ENCODE results near the gene LMX1A.

LMX1A gene

DNA sequence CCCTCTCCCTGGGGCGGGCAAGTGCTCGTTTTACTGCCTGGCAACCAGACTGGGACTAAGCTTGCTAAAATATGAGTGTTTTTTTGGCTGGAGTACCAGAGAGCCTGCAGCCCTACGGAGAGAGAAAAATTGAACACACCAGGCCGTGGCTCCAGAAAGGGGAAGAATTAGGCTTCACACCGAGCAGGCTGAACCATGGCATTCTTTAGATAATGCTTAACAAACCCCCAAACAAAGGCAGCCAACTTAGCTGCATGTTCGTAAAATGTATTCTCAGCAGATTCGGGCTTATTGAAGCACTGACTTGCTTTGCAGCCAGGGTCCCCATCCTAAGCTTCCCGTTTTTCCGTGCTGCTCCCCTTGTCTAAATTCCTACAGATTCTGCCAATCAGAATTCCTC lies 76.6 kb downstream of the LMX1A start:
- DNase-seq (ENCODE audit: extremely low read depth in 1 of 2, low read depth in 1 of 2) = no peak

DNA sequence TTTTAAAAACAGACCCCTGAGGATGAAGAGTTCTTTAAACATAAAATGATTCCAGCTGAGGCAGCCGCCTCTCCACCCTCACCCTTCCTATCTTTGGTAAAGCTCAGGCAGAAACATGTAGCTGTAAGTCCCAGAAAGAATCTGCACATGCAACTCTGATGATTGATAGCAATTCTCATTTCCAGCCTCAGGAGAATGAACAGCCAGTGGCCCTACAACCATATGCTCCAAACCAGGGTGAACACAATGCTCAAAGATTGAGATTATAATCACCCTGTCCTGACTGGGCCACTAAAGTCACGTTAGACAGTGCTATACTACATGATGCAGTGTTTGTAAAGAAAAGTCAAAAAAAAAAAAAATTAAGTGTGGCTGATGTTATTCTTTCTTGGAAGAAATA lies 80.2 kb downstream of the LMX1A start:
- DNase-seq (ENCODE audit: extremely low read depth in 1 of 2, low read depth in 1 of 2) = no peak

DNA sequence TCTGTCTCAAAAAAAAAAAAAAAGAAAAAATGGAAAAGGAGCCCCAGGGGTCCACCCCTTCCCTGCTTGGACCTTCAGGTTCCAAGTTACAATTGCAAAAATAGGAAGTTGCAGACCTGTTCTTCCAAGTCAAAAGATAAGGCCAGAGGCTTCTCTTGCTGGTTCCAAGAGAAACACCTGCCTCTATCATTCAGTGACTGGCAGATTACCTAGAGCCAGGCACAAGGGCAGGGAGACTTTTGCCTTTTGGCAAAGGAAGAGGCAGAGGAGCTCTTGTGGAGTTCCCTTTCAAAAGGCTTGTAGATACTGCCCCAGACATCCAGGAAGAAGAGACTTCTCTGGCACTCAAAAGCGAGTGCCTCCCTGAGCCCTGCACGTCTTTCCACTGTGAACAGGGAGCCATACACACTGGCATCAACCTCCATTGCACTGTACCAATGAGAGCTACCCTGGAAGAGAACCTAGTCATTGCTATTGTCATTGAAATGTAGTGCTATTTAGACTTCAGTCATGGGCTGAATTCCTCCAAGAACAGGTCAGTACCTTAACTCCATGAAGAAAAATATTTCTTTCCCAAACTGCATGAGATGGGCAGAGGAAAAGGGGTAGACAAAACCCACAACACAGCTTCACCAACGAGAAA lies 91.2 kb downstream of the LMX1A start:
- no peak for DNase-seq (ENCODE audit: extremely low read depth in 1 of 2, low read depth in 1 of 2)

DNA sequence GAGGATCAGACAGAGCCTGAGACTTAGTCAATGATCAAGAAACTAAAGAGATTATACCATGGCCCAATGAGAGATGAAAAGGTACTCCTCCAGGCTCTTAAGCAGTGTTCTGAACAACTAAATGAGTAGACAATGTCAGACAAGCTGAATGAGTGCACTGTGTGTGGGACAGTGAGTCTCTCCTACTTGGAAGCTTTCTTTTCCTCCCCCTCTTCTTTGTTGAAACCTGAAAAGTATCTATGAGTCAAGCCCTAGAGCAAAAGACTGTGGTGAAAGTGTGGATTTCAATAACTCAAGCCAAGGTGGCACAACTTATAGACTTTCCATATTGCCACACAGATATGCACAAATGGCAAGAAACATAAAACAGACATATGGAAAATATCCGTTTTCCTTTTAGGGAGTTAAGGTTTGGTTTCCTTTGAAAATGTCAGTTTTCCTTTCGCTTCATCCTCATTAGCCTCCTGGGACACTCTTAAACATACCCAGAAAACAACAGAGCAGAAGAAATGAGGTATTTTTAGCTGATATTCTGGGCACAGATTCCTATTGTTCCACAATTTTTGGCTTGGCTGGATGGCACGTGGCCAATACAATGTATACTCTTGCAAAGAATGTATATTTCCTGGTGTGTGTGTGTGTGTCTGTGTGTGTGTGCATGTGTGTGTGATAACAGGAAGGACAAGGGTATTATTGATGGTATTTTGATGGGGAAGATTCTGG lies 96.6 kb downstream of the LMX1A start:
- DNase-seq (ENCODE audit: extremely low read depth in 1 of 2, low read depth in 1 of 2) = no peak

DNA sequence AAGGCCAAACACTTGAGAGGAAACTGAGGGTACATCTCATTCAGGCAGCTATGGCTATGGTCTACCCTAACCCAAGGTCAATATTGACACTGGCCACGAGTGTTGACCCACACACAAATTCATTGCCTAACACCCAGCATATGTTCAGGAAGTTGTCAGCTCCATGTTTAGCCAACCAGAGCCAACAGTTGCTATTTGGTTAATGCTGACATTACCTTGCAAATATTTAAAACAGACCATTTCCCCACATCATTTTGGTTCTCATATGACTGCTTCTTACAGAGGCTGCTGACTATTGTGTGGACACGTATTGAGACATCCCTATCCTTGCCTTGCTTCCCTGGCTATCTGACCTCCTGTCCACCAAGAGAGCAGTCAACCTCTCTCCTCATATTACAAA lies 97.3 kb downstream of the LMX1A start:
- DNase-seq (ENCODE audit: extremely low read depth in 1 of 2, low read depth in 1 of 2) = no peak

DNA sequence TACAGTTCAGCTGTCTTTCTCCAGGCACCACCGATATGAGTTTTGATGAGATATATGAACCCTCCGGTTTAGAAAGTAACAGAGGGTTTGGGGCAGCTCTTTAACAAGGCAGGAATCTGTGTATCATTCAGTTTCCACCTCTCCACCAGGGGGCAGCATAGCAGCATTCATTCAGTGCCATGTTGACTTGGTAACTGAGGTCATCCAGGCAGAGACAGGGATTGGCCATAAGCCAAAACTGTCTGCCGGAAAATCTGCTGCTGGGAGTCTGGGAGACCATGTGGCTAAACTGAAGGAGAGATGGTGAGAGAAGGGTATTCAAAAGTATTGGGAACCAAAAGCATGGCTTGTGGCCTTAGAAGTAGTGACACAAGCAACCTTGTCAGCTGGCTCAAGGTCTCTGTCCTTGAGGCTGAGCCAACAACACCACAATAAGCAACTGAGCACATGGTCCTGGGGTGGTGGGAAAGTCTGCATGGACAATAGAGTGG lies 98.5 kb downstream of the LMX1A start:
- peak in 1 of 2 donors; percentile 0 for DNase-seq (ENCODE audit: extremely low read depth in 1 of 2, low read depth in 1 of 2)

DNA sequence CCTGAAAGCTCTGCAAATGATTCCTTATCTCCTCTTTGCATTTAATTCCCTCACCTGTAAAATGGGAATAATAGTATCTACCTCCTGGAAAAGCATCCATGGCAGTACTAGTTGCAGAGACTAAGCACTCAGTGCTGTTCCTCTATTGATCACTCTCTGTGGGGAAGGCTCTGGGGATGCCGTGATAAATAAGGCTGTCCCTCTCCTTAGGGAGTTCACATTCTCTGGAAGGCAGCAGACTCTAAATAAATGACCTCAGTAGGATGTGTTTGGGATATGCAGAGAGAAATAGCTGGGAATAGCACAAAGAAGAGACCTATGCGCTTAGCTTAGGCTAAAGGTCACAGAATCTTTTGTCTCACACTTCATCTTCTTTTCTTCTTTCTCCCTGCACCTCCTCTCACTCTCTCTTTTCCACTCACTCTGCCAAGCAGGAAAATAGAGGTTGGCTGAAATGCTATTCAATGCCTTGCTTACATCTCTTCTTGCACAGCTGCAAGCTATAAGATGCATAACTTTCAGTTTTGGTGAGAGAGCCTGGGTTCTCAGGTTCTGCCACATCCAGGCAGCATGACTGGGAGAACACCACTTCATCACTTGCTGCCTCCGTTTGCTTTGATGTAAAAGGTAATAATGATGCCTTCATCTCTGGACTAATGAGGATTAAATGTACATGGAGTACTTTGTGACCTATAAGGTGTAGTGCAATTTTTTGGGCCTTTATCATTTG lies 101.5 kb downstream of the LMX1A start:
- DNase-seq (ENCODE audit: extremely low read depth in 1 of 2, low read depth in 1 of 2) = no peak

DNA sequence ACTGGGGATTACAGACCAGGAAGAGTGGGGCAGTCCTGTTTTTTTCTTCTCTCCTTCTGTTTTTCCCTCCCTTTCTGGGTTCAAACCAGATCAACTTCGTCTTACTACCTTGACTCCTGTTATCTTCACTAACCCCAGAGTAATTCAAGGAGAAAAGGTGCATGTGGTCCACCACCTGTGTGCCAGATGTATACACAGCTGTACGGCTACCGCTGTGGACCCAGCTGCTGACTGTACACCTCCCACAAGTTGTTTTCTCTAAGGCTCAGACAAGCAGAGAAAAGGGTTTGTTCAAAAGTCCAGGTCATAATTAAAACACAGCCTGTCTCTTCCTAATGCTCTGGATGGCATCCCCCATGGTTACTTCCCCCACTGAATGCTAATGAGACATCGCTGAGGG lies 102.1 kb downstream of the LMX1A start:
- DNase-seq (ENCODE audit: extremely low read depth in 1 of 2, low read depth in 1 of 2) = no peak

DNA sequence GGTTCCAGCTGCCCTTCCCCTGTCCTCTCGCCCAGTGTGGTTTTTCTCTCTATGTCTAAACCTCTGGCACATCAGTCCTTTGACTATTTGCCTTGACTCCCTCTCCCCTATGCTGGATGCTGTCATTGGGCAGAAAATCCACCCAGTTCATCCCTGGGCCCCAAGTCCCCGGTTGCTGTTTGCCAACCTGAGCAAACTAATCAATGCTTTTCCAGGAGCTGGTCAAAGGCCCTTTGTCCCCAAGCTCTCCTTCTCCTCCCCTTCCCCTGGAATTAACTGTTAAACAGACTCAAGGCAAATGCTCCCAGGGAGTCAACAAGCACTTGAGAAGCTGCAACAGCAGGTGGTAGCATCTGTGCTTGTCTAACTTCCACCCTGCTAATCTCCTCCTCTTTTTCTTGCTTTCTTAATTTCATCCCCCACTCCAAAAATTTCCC lies 102.7 kb downstream of the LMX1A start:
- no peak for DNase-seq (ENCODE audit: extremely low read depth in 1 of 2, low read depth in 1 of 2)

DNA sequence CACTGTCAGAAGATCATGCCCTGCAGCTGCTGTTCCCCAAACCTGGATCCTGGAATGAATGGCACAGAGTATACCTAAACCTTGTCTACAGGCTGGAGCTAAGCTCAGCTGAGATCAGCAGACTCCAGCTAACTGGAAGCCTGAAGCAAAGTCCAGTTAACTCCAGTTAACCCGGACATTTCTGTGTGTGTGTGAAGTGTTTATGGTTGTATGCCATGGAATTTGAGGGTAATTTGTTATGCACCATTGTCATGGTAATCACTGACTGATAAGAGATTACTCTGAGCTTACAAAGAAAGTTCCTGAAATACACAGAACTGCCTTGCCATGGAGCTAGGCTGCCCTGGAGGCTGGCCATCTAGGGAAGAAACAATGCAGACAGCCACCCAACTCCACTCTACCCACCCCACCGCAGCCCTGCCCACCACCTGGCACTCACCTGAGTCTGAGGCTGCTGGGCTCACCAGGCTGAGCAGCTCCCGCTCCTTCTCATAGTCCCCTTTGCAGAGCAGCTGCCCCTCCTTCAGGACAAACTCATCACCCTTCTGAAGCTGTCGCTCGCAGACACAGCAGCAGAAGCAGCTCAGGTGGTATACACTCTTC lies 107.4 kb downstream of the LMX1A start:
- no peak for DNase-seq (ENCODE audit: extremely low read depth in 1 of 2, low read depth in 1 of 2)

DNA sequence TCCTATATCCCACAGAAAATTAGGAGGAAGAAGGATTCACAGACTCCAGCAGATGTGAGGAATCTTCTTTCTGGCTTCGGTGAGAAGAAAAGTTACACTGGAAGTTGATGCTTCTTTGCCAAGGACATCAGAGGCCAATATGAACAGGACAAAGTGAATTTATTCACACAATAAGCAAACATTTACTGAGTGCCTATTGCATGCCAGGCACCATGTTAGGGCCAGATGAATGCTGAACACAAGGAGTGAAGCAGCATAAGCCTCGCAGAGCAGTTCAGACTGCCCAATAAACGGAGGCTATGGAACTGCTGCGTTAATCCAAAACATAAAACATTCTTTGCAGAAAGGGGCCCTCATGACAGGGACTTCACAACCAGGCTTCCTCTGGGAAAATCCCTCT lies 114.6 kb downstream of the LMX1A start:
- DNase-seq (ENCODE audit: extremely low read depth in 1 of 2, low read depth in 1 of 2) = no peak

DNA sequence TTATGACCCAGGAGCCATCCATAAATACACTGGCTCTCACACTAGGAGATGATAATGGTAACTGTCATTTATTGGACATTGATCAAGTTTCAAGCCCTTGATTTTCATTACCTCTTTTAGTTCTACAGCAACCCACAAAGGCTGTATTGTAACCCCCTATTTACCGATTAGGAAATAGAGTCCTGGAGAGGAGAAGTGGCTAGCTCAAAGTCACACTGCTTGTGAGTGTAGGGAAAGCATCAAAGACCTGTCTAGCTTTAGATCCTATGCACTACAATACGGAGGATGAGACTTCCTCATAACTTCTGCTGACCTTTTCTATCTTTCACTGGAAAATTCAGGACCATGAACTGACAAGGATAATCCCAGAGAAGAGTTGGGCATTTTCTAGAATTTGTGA lies 115.2 kb downstream of the LMX1A start:
- DNase-seq (ENCODE audit: extremely low read depth in 1 of 2, low read depth in 1 of 2) = no peak

DNA sequence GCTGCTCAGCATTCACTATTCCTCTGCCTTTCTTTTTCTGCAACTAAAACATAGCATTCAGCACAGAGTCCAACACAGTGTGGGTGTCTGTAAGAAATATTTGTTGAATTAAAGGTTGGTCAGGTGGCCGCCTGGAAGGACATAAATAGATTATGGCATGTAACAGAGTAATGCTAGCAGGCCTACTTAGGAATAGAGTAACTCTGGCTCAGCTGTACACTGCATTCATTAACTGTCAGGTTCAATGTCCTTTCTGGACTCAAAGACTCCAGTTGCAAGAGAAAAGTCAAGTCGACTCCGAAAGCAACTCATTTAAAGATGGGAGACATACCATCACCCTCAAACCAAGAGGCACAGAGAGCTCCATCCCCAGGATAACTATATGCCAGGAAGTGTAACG lies 116.0 kb downstream of the LMX1A start:
- DNase-seq (ENCODE audit: extremely low read depth in 1 of 2, low read depth in 1 of 2) = no peak

DNA sequence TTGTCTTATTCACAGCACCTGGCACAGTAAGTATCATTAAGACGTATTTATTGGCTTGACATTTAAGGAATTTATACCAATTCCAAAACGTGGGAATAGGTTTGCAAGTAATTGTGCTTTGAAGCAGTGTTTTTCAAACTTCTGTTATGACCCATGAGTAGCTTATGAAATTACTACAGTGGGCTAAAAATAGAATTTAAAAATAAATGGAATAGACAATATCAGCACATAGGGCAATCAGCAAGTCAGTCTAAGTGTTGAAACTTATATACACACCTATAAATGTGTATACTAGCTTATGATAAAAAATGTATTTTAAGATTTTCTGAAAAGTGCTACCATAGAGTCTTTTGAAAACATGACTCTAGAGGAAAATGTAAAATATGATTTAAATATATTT lies 116.6 kb downstream of the LMX1A start:
- no peak for DNase-seq (ENCODE audit: extremely low read depth in 1 of 2, low read depth in 1 of 2)

DNA sequence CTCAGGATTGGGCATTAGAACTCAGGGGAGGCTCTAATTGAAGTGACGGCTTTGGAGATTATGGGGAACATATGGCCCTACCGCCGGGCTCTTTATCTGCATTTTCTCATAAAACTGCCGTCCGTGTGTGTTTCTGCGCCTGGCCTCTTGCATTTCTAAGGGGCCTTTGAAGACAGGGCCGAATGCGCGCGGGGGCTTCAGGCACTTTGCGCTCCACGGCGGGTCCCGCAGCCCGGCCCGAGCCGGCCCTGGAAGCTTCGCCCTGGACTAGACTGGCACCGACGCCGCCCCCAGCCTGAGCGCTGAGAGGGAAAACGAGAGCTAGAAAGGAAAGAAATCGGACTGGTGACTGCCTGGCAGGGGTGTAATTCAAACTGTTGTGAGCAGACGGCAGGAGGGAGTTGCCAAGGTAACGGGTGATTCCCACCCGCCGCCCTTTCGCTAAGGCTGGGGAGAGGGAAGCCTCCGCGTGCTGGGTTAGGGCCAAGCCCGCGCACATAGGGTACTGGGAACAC lies 120.7 kb downstream of the LMX1A start:
- DNase-seq (ENCODE audit: extremely low read depth in 1 of 2, low read depth in 1 of 2) = no peak

DNA sequence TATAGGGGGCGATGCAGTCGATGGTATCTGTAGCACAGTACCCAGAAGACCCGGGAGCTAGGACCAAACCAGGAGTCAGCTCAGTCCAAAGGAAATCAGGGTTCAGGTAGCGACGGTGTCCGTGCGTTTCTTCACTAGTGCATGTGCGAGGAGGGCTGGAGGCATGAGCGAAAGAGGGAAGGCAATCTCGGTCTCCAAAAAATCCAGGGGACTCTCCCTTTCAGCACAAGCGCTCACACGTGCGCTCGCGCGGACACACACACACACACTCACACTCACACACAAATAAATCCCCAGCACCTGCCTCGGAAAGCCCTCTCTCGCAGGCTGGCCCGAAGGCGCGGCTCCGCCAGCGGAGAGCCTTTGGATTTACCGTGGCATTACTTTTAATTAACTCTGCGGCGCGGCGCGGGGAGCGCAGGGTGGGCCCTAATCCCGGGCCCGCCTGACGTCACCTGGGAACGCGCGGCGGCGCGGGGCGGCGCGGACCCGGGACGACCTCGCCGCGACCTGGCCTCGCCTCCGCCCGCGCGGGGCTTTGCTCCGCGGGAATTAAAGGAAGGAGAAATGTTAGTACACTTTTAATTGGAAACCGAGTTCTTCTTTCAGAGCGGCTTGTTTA lies 121.2 kb downstream of the LMX1A start:
- DNase-seq (ENCODE audit: extremely low read depth in 1 of 2, low read depth in 1 of 2) = no peak

DNA sequence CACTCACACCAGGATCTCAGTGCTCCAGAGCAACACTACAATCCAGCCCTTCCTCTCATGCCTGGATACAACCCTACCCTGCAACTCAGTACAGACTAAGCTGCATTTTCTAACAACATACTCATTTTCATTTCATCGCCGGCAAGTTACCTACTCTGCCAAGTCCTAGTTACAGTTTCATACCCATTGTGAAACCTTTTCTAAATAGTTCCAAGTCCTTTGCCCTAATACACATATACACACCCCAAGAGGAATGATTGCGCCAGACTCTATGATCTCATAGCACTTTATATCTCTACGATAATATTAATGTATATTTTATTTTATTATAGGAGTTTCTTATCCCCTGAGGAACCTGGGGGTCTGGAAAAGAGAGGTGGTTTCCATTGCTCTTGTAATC lies 122.4 kb downstream of the LMX1A start:
- DNase-seq (ENCODE audit: extremely low read depth in 1 of 2, low read depth in 1 of 2) = no peak

DNA sequence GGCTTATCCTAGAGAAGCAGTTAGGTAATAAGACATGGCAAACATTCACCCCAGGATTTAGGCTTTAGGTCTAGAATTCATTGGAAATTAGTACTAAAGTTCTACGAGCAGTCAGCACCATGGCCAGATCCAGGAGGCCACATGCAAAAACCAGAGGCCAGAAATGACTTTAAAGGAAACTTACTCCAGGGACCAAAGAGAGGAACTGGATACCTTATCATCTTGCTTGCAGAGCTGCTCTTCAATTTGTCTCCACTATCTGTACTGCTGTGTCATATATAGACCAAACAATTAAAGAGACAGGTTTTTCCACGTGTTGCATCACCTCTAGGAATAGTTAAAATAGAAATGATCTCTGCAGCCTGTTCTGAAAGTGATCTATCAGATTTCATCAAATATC lies 127.8 kb downstream of the LMX1A start:
- DNase-seq (ENCODE audit: extremely low read depth in 1 of 2, low read depth in 1 of 2) = no peak

DNA sequence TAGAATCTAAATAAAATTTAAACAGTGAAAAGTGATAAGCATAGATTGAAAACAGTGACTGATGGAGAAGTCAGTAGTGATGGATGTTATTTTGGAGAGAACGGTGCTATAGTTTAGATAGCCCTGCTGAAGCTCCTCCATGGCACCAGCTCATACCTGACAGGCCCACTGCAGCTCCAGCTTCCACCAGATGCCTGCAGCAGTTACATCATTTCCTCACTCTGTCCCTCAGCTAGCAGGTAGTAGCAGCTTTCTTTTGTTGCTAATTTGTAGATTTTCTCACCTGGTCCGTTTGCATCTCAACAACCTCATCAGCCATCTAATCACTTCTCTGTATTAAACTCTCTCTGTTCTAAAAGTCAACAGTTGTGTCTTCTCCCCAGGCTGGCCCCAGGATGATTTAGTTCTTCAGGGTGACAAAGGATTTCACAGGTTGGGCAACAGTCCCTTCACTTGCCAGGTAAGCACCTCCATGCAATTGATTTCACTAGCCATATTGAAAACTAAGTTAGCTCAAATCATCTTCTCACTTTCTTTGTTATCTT lies 128.3 kb downstream of the LMX1A start:
- DNase-seq (ENCODE audit: extremely low read depth in 1 of 2, low read depth in 1 of 2) = no peak

DNA sequence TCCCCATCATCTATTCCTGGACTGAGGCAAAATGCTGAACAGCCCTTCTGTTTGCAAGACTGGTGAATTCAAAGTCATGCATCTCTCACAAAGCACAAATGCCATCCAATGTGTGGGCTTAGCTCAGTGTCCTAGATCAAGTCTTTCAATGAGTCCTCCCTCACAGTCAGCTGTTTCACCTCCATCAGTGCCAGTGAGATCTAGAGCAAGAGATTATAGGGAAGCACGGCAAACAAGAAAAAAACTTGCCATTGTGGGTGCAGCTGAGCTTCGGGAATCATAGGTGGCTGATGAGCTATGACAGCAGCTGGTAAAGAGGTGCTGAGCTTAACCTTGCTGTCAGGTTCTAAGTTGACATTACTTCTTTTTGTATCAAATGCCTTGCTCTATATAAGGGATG lies 130.2 kb downstream of the LMX1A start:
- no peak for DNase-seq (ENCODE audit: extremely low read depth in 1 of 2, low read depth in 1 of 2)

DNA sequence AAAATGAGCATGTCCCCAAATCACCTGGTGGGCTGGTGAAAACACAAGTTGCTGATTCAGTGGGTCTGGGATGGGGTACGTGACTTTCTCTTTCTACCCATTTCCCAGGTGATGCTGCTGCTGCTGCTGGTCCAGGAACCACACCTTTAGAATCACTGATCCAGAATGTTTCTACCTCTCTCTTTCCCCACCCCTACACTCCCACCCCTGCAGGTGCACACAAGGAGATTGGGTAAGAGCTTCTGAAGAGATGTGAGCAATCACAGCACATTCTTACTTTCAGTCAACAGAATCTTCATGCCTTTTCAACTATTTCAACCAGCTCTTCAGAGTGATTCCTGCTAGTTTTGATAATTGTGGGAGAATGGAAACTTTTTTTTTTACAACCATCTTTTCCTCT lies 130.9 kb downstream of the LMX1A start:
- DNase-seq (ENCODE audit: extremely low read depth in 1 of 2, low read depth in 1 of 2) = no peak

Data from activated CD8-positive, alpha-beta memory T cell treated with anti-CD3 and anti-CD28 coated beads for 1 hour (primary cell).